H7 (cell line): Measurements from ENCODE around the gene CCDC33. TPM values are rescaled to one million over a fixed set of nuclear protein-coding genes. Genes with fewer than 3 reads are reported as not detected.

Experiments used
- DNase-seq: peaks from one replicate; pipeline ENCODE4 v3.0.0; 2012
- H3K27me3 ChIP-seq: 2 replicates; pipeline ENCODE4 v1.6.0; 2011; ENCODE audit warnings: mild to moderate bottlenecking, low read length; ENCODE audit not compliant: control insufficient read depth, insufficient read depth
- H3K36me3 ChIP-seq: replicated peaks from 2 replicates; pipeline ENCODE4 v1.5.1; 2011; ENCODE audit warnings: low read length; ENCODE audit not compliant: control insufficient read depth, insufficient read depth
- H3K4me3 ChIP-seq: 2 replicates; pipeline ENCODE4 v1.5.1; 2011; ENCODE audit warnings: low read depth, mild to moderate bottlenecking, control low read depth, low read length, moderate library complexity; ENCODE audit not compliant: insufficient read depth
- total RNA-seq: library from RNA; depleted of rRNA; stranded (reverse); fragments of >200 nt; shearing (Covaris generic); gene quantifications from 2 replicates; pipeline ENCODE4 v1.2.3, GENCODE V29; 2014

CCDC33 gene
- total RNA-seq, 1 experiment from 2014 or later, result 4.8 TPM

GRCh38 chr15:74373056-74373650, 137.0 kb downstream of the CCDC33 start:
- Histone ChIP-seq H3K36me3 (no peaks in the 10 kb centered on the region), H3K4me3 (no peak overlapping the region), H3K27me3 (no peaks in the 10 kb centered on the region; the same call in 1 of the 2 replicates)
- DNase-seq, result no peak

GRCh38 chr15:74373731-74374647, 137.9 kb downstream of the CCDC33 start:
- peak overlapping the region; percentile 63 for H3K4me3 ChIP-seq
- H3K27me3 ChIP-seq, result no peaks in the 10 kb centered on the region; the same call in 1 of the 2 replicates
- no peaks in the 10 kb centered on the region for H3K36me3 ChIP-seq
- peak; percentile 100 for DNase-seq

- peak; percentile 88 for DNase-seq
- H3K4me3 ChIP-seq, result peak overlapping the region; percentile 63
Measured at GRCh38 chr15:74374648-74375302, 138.6 kb downstream of the CCDC33 start.

GRCh38 chr15:74375303-74375693, 139.2 kb downstream of the CCDC33 start:
- Histone ChIP-seq H3K27me3 (no peaks in the 10 kb centered on the region; the same call in 1 of the 2 replicates), H3K36me3 (no peaks in the 10 kb centered on the region), H3K4me3 (no peak overlapping the region)
- peak; percentile 88 for DNase-seq

More at GRCh38 chr15:74374648-74375302, 138.6 kb downstream of the CCDC33 start:
- no peaks in the 10 kb centered on the region; the same call in 1 of the 2 replicates for H3K27me3 ChIP-seq
- no peaks in the 10 kb centered on the region for H3K36me3 ChIP-seq

GRCh38 chr15:74376226-74376625, 140.1 kb downstream of the CCDC33 start:
- DNase-seq, result no peak
- no peaks in the 10 kb centered on the region; the same call in 1 of the 2 replicates for H3K27me3 ChIP-seq
- H3K4me3 ChIP-seq, result no peak overlapping the region
- no peaks in the 10 kb centered on the region for H3K36me3 ChIP-seq

GRCh38 chr15:74376825-74377581, 140.9 kb downstream of the CCDC33 start:
- peak; percentile 16 for DNase-seq
- Histone ChIP-seq H3K4me3 (no peak overlapping the region), H3K27me3 (no peaks in the 10 kb centered on the region; the same call in 1 of the 2 replicates), H3K36me3 (no peaks in the 10 kb centered on the region)

GRCh38 chr15:74377831-74378766, 142.0 kb downstream of the CCDC33 start:
- H3K36me3 ChIP-seq, result no peaks in the 10 kb centered on the region
- H3K4me3 ChIP-seq, result no peak overlapping the region
- no peaks in the 10 kb centered on the region; the same call in 1 of the 2 replicates for H3K27me3 ChIP-seq
- DNase-seq, result peak; percentile 26

- Histone ChIP-seq H3K4me3 (no peak overlapping the region), H3K27me3 (no peaks in the 10 kb centered on the region; the same call in 1 of the 2 replicates), H3K36me3 (no peaks in the 10 kb centered on the region)
- peak; percentile 74 for DNase-seq
Measured at GRCh38 chr15:74378848-74379247, 142.7 kb downstream of the CCDC33 start.

- Histone ChIP-seq H3K27me3 (no peaks in the 10 kb centered on the region), H3K36me3 (no peaks in the 10 kb centered on the region), H3K4me3 (no peak overlapping the region)
- DNase-seq, result peak; percentile 69
Measured at GRCh38 chr15:74380361-74381189, 144.4 kb downstream of the CCDC33 start.

GRCh38 chr15:74381190-74381453, 145.0 kb downstream of the CCDC33 start:
- no peaks in the 10 kb centered on the region for H3K36me3 ChIP-seq
- no peak for DNase-seq
- no peak overlapping the region for H3K4me3 ChIP-seq
- no peaks in the 10 kb centered on the region for H3K27me3 ChIP-seq

- Histone ChIP-seq H3K4me3 (no peak overlapping the region), H3K36me3 (no peaks in the 10 kb centered on the region), H3K27me3 (no peaks in the 10 kb centered on the region)
- DNase-seq, result no peak
Measured at GRCh38 chr15:74381481-74381880, 145.4 kb downstream of the CCDC33 start.

GRCh38 chr15:74382004-74382816, 146.1 kb downstream of the CCDC33 start:
- Histone ChIP-seq H3K27me3 (no peaks in the 10 kb centered on the region), H3K4me3 (no peak overlapping the region), H3K36me3 (no peaks in the 10 kb centered on the region)
- DNase-seq, result peak; percentile 99
